K562 (cell line): Measurements from ENCODE around the gene BEST4. TPM values are rescaled to one million over a fixed set of nuclear protein-coding genes. Genes with fewer than 3 reads are reported as not detected.

ENCODE experiments used
- ARID2 ChIP-seq: fragments of 450-650 bp; IDR thresholded peaks from 2 replicates; pipeline ENCODE4 v1.6.1; 2017; ENCODE audit warnings: antibody characterized with exemption, mild to moderate bottlenecking
- CREBBP ChIP-seq: IDR thresholded peaks from one replicate; pipeline ENCODE4 v1.6.1; 2012; ENCODE audit warnings: low read depth, mild to moderate bottlenecking, control low read depth, inconsistent platforms, low read length
- DMBX1 ChIP-seq: fragments of 250-450 bp; sonication (Bioruptor Pico); IDR thresholded peaks from 2 replicates; pipeline ENCODE4 v1.8.0; 2022; ENCODE audit warnings: inconsistent platforms, mild to moderate bottlenecking, moderate library complexity, borderline replicate concordance
- EZH2 ChIP-seq: IDR thresholded peaks from 2 replicates; pipeline ENCODE4 v1.6.1; 2012; ENCODE audit warnings: low read depth, mild to moderate bottlenecking, inconsistent platforms, low read length, borderline replicate concordance
- MTF1 ChIP-seq: fragments of 250-450 bp; sonication (Bioruptor Pico); IDR thresholded peaks from 2 replicates; pipeline ENCODE4 v1.9.0; 2021; ENCODE audit warnings: moderate library complexity, mild to moderate bottlenecking, inconsistent platforms, borderline replicate concordance
- POLR2G ChIP-seq: fragments of 200-400 bp; formaldehyde crosslinking; IDR thresholded peaks from 2 replicates; pipeline ENCODE4 v1.6.1; 2017; ENCODE audit warnings: low read depth, mild to moderate bottlenecking, antibody characterized with exemption, low read length, moderate library complexity
- ZNF140 ChIP-seq: fragments of 250-450 bp; sonication (Bioruptor Pico); IDR thresholded peaks from 2 replicates; pipeline ENCODE4 v1.8.0; 2021; ENCODE audit warnings: moderate library complexity, mild to moderate bottlenecking, inconsistent platforms
- ZNF717 ChIP-seq: fragments of 250-450 bp; sonication (Bioruptor Pico); IDR thresholded peaks from 2 replicates; pipeline ENCODE4 v1.5.0; 2021
- ZNF778 ChIP-seq: fragments of 450-650 bp; formaldehyde crosslinking; IDR thresholded peaks from 2 replicates; pipeline ENCODE4 v1.4.0; 2020; ENCODE audit warnings: mild to moderate bottlenecking, moderate library complexity
- polyA plus RNA-seq, 8 experiments: library from polyadenylated mRNA; depleted of rRNA in 4 of 8; stranded (reverse) in 5 of 8; unstranded in 3 of 8; fragments of >200 nt; fragmentation: Nextera tagmentation in 2 of 8; fragmentation: Illumina TruSeq in 1 of 8; extraction: Ambion mirVana in 2 of 8; extraction: Trizol in 1 of 8; gene quantifications; 2 replicates each; pipeline versions ENCODE4 v1.2.1 to v1.2.3, GENCODE V29; 2011 to 2014; ENCODE audit warnings: inconsistent platforms in 1 of 8, missing spikeins in 1 of 8
- total RNA-seq, 7 experiments: library from RNA; depleted of rRNA in 6 of 7; stranded (reverse); fragments of >200 nt in 6 of 7; fragmentation: Illumina TruSeq in 2 of 7; extraction: Trizol in 2 of 7; gene quantifications; 2 replicates each; pipeline versions ENCODE4 v1.2.1 to v1.2.3, GENCODE V29; 2011 to 2021; ENCODE audit warnings: low replicate concordance in 1 of 7
- TF ChIP-seq, protein P1 (sequence below): fragments of 450-650 bp; IDR thresholded peaks from 2 replicates; pipeline ENCODE4 v1.6.1; 2018; ENCODE audit warnings: mild to moderate bottlenecking, low read depth; ENCODE audit not compliant: partially characterized antibody
- TF ChIP-seq, protein P2 (sequence below), 2 experiments: fragments of 150-350 bp in 1 of 2; IDR thresholded peaks; 2 replicates each; pipeline ENCODE4 v1.6.1; 2012 to 2016; ENCODE audit warnings: low read depth in 2 of 2, low read length in 2 of 2, mild to moderate bottlenecking in 1 of 2, moderate library complexity in 1 of 2
- TF ChIP-seq, protein P3 (sequence below): fragments of 250-450 bp; sonication (Bioruptor Pico); IDR thresholded peaks from 2 replicates; pipeline ENCODE4 v1.4.0; 2020; ENCODE audit warnings: borderline replicate concordance
- TF ChIP-seq, protein P4 (sequence below), 2 experiments: IDR thresholded peaks in 1 of 2; conservative IDR thresholded peaks in 1 of 2; 2 replicates each; pipeline ENCODE4 v1.6.1; 2016; ENCODE audit warnings: low read depth in 2 of 2, mild to moderate bottlenecking in 1 of 2, missing compliant biosample characterization in 1 of 2, missing genetic modification characterization in 1 of 2, moderate library complexity in 1 of 2
- TF ChIP-seq, protein P5 (sequence below): fragments of 250-450 bp; sonication (Bioruptor Pico); IDR thresholded peaks from 2 replicates; pipeline ENCODE4 v1.6.1; 2021; ENCODE audit warnings: mild to moderate bottlenecking

Gene BEST4
- total and polyA plus RNA-seq, 9 of the 15 experiments (the other 6 are each of a cell fraction or from before 2014, with no cell fraction given) = 0.07 to 0.11 TPM; not detected in 7

DNA sequence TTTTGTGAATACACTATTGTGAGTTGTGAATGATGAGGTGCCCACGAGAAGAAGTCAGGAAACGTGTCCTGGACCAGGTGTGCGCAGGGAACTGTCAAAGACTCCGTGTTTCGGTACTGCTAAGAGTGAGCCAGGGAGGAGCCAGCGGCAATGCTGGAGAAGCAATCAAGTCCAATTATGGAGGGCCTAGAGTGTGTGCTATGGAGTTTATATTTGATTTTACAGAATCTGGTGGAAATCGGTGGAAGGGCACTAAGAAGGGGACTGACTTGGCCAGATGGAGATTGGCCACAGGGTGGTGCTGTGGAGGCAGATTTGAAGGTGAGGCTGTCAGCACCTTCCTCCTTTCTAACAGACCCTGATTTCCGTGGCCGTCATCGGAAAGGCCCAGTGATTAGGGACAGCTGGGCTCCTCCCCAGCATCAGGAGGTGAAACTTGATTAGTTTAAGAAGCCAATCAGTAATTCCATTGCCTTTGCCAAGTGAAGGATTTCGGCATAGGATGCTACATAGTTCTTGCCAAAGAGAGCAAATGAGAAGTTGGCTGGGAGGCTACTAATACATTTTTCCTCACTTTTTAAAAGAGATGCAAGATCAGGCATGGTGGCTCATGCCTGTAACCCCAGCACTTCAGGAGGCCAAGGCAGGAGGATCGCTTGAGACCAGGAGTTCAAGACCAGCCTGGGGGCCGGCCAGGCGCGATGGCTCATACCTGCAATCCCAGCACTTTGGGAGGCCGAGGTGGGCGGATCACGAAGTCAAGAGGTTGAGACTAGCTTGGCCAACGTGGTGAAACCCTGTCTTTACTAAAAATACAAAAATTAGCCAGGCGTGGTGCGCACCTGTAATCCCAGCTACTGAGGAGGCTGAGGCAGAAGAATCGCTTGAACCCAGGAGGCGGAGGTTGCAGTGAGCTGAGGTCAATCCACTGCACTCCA is 48.0 kb upstream of the BEST4 start (continued):
- TF ChIP-seq ARID2 (no peak), CREBBP (no peak), ZNF140 (no peak), DMBX1 (no peak), POLR2G (no peak), MTF1 (CRISPR knock-in tag) (no peak), EZH2 (no peak), ZNF778 (CRISPR knock-in tag) (no peak), ZNF717 (CRISPR knock-in tag) (no peak)
- TF ChIP-seq, protein P1, sequence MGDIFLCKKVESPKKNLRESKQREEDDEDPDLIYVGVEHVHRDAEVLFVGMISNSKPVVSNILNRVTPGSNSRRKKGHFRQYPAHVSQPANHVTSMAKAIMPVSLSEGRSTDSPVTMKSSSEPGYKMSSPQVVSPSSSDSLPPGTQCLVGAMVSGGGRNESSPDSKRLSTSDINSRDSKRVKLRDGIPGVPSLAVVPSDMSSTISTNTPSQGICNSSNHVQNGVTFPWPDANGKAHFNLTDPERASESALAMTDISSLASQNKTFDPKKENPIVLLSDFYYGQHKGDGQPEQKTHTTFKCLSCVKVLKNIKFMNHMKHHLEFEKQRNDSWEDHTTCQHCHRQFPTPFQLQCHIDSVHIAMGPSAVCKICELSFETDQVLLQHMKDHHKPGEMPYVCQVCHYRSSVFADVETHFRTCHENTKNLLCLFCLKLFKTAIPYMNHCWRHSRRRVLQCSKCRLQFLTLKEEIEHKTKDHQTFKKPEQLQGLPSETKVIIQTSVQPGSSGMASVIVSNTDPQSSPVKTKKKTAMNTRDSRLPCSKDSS = no peak
- TF ChIP-seq, protein P2, sequence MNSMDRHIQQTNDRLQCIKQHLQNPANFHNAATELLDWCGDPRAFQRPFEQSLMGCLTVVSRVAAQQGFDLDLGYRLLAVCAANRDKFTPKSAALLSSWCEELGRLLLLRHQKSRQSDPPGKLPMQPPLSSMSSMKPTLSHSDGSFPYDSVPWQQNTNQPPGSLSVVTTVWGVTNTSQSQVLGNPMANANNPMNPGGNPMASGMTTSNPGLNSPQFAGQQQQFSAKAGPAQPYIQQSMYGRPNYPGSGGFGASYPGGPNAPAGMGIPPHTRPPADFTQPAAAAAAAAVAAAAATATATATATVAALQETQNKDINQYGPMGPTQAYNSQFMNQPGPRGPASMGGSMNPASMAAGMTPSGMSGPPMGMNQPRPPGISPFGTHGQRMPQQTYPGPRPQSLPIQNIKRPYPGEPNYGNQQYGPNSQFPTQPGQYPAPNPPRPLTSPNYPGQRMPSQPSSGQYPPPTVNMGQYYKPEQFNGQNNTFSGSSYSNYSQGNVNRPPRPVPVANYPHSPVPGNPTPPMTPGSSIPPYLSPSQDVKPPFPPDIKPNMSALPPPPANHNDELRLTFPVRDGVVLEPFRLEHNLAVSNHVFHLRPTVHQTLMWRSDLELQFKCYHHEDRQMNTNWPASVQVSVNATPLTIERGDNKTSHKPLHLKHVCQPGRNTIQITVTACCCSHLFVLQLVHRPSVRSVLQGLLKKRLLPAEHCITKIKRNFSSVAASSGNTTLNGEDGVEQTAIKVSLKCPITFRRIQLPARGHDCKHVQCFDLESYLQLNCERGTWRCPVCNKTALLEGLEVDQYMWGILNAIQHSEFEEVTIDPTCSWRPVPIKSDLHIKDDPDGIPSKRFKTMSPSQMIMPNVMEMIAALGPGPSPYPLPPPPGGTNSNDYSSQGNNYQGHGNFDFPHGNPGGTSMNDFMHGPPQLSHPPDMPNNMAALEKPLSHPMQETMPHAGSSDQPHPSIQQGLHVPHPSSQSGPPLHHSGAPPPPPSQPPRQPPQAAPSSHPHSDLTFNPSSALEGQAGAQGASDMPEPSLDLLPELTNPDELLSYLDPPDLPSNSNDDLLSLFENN (IDR thresholded peaks at IDR 0.05; ENCODE audit: low read depth in 2 of 2, low read length in 2 of 2) = no peak
- TF ChIP-seq, protein P3, sequence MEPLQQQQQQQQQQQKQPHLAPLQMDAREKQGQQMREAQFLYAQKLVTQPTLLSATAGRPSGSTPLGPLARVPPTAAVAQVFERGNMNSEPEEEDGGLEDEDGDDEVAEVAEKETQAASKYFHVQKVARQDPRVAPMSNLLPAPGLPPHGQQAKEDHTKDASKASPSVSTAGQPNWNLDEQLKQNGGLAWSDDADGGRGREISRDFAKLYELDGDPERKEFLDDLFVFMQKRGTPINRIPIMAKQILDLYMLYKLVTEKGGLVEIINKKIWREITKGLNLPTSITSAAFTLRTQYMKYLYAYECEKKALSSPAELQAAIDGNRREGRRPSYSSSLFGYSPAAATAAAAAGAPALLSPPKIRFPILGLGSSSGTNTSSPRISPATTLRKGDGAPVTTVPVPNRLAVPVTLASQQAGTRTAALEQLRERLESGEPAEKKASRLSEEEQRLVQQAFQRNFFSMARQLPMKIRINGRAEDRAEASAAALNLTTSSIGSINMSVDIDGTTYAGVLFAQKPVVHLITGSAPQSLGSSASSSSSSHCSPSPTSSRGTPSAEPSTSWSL (CRISPR knock-in tag) = 0 out of 2 replicates have a peak, but pooled peaks have one; percentile 48
- TF ChIP-seq, protein P4, sequence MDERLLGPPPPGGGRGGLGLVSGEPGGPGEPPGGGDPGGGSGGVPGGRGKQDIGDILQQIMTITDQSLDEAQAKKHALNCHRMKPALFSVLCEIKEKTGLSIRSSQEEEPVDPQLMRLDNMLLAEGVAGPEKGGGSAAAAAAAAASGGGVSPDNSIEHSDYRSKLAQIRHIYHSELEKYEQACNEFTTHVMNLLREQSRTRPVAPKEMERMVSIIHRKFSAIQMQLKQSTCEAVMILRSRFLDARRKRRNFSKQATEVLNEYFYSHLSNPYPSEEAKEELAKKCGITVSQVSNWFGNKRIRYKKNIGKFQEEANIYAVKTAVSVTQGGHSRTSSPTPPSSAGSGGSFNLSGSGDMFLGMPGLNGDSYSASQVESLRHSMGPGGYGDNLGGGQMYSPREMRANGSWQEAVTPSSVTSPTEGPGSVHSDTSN (CRISPR knock-in tag; IDR thresholded peaks at IDR 0.05; ENCODE audit: low read depth) = 0 out of 2 replicates have a peak, but pooled peaks have one; percentile 20
- TF ChIP-seq, protein P4 (tag; conservative IDR thresholded peaks at IDR 0.05; ENCODE audit: low read depth) = peak; percentile 94
- TF ChIP-seq, protein P5, sequence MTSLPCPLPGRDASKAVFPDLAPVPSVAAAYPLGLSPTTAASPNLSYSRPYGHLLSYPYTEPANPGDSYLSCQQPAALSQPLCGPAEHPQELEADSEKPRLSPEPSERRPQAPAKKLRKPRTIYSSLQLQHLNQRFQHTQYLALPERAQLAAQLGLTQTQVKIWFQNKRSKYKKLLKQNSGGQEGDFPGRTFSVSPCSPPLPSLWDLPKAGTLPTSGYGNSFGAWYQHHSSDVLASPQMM = no peak
